Hematopoietic multipotent progenitor cell (in vitro differentiated cells): ENCODE data around the gene CHML. TPM values are rescaled to one million over a fixed set of nuclear protein-coding genes. Genes with fewer than 3 reads are reported as not detected.
A peak's percentile ranks its signal among the peaks of the same experiment; 100 is the strongest.

Source experiments
- DNase-seq, 3 donors: peaks; one replicate each; pipeline ENCODE4 v3.0.0-alpha.2; 2011 to 2015; ENCODE audit warnings: low read depth in 2 of 3, low spot score in 2 of 3
- total RNA-seq: library from RNA; depleted of rRNA; stranded (reverse); fragments of >200 nt; gene quantifications from one replicate; pipeline ENCODE4 v1.2.3, GENCODE V29; 2012

CHML gene
- total RNA-seq, 1 donor = 14.0 TPM

GRCh38 chr1:241646201-241646600, 6.0 kb upstream of the CHML start:
- DNase-seq = no peak

DNA sequence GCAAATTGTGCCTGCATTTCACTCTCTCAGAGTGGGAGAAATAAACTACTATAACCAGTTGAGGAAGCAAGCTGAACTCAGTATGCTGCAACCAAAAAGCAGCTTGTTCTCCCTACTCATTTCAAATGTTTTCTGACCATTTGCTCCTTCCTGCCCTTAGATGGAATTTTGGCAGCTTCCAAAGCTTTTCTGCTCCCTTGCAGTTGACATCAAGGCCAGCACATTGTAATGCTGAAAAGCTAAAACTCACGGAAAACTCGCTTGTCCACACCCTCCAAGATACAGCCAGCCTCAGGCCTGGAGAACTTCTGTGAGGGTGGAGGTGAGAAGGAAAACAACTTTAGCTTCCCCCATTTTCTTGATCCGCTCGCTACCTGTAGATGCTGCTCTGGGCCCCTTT, 5.0 kb upstream of the CHML start:
- no peak for DNase-seq

DNA sequence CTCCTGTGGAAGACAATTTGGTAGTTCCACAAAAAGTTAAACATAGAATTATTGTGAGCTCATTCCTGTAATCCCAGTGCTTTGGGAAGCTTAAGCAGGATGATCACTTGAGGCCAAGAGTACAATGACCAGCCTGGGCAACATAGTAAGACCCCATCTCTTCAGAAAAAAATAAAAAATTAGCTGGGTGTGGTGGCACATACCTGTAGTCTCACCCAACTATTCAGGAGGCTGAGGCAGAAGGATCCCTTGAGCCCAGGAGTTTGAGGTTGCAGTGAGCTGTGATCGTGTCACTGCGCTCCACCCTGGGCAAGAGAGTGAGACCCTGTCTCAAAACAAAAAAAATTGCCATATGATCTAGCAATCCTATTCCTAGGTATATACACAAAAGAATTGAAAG, 4.1 kb upstream of the CHML start:
- no peak for DNase-seq

DNA sequence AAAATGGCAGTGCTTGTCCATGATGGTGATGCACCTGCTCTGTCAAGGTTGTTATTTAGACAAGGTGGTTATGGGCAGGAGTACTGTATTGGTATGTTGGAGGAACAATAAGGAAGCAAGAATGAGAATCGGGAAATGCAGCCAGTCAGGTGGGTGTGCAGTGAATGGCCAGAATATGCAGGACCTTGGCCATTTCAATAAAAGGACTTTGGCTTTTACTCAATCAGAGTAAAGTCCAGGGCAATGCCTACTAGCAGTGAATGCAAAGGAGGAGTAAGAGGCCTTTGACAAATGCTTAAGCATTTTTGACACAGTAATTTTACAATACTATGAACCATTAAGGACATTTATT, 2.4 kb upstream of the CHML start:
- no peak for DNase-seq

DNA sequence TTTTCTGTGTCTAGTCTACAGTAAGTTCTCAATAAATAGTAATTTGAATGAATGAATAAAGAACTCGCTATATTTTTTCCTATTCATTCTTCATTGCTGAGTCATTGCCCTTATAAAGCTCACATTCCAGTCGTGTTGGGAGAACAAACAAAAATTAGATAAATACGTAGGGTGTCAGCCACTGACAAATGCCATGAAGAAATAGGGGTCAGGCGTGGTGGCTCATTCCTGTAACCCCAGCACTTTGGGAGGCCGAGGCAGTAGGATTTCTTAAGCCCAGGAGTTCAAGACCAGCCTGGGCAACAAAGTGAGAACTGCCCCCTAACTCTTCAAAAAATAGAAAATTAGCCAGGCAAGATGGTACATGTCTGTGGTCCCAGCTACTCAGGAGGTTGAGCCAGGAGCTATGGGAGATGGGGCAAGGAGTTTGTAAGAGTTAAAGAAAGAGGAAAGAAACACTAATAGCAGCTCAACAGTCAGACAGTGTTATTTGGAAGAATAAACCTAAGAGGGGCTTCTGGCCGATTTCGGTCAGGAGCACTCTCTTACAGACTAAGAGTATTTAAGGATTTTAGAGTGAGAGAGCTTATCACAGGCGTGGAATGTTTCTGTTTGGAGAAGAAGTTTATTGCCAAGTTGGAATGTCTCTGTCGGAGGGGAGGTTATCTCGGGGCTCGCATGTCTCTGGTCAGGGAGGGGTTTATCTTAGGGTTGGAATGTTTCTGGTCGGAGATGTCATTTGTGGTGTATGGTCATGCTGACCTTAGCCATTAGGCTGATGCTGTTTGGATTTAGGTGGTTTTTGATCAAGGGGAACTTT, 1.8 kb upstream of the CHML start:
- DNase-seq = no peak

GRCh38 chr1:241640867-241641622, 876 bp upstream of the CHML start:
- DNase-seq = no peak

GRCh38 chr1:241639623-241640148, 483 bp downstream of the CHML start:
- DNase-seq = peak in 2 of 3 donors; percentile 10 to 19

GRCh38 chr1:241638909-241639622, 1.1 kb downstream of the CHML start:
- peak in 1 of 3 donors; percentile 16 for DNase-seq

- DNase-seq = no peak
Observed at GRCh38 chr1:241638099-241638682, 2.0 kb downstream of the CHML start.

DNA sequence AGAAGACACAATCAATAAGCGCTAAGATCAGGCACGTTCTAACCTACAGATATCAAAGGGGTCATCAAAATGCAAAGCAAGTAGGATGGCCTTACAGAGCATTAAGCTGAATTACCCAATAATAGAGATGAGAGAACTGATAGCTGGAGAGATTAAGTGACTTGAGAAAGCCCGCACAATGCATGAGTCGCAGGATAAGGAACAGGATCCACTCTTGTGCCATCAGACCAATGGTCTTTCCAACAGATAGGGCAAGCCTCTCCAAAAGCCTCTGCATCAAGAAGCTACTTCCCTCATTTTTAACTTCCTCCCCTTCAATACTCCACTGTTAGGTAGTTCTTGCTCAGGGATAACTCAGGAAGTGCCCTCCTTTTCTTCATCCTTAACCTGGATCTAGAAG, 2.6 kb downstream of the CHML start:
- no peak for DNase-seq

DNA sequence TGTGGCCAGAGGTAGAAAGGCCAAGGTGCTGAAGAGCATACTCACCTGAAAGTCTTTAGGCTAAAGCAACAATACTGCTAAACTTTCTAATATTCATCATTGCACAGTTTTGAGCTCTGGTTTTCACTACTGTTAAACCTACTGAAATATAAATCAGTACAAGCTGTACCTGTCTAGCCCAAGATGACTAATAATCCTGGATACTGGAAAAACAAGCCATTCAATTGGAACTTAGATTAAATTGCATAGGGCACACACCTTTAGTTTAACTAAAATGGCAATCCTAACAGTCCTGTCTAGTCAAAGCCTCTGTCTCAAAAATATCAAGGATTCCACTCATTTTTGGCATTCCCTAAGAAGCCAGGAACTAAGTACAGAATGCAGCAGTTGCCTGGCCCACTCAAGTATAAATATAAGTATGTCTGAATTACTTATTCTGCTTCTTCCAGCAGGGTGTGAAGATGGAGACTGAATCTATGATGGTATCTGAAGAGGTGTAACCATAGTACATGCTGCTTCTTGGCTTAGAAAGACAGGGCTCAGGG, 3.1 kb downstream of the CHML start:
- no peak for DNase-seq

DNA sequence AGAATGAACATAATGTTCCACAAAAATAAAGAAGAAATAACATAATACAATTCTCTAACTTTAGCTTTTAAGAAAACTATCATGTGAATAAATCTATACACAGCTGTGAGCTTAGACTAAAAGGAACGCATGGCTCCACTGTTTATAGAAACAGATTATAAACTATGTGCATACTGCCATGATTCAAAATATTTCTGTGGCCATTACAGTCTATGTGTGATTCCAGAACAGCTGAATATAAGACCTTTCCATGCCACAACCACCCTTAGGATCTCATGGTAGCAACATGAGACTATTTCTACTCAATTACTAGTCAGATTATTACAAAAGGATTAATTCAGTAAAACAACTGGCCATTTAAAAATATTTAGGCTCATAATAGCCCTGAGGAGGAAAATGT, 3.9 kb downstream of the CHML start:
- DNase-seq = no peak

DNA sequence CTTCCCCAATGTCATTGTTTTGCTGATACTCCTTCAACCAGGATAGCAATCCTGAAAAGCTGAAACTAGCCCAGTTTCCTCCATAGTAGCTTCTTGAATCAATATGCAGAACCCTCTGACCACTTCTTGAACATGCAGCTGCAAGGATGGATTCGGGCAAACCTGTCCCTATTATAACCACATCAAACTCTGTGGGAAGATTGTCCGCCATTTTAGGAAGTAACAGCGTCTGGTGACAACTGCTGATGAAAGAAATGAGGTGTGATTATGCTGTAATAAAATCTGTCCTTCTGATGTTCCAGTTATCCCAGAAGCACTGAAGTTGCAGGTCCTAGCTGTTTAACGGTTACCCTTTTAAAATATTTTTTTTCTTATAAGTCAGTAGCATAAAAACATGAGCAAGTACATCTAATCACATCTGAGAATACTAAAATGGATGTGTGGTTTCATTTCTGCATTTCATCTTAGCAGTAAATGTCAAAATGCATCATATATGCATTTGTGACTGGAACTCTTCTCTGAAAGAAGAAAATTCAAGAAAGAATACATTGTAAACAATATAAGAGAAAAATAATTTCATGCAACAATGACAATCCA, 4.5 kb downstream of the CHML start:
- DNase-seq = no peak

DNA sequence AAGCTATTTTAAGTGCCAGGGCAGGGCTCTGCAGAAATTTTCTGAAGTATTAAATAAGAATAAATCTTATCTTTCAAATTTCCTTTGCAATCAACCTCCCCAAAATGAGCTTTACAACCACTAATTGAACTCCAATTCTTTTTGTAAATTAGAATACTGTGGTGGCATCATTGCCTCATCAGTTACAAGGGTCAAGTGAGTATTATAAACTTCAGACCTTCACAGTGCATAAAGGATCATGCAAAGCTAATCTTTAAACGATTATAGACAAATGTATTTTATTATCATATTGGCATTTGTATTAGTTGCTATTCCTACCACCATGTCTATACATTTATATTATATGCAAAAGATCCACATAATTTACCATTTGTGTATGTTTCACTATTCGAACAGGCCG, 7.2 kb downstream of the CHML start:
- DNase-seq = no peak

DNA sequence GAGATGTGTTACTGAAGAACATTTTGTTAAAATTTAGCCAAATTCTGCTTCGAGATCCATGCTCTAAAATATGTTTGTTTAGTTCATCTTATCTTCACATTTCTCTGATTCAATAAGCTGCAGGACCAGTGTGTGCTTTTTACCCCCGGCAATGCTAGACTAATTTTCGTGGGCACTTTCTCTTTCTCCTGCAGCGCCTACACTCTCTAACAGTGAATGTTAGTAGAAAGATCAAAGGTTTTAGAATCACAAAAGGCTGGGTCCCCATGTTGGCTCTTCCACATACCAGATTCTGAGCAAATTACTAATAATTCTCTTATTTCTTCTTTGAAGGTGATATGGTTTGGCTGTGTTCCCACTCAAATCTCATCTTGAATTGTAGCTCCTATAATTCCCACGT, 8.5 kb downstream of the CHML start:
- DNase-seq = no peak

DNA sequence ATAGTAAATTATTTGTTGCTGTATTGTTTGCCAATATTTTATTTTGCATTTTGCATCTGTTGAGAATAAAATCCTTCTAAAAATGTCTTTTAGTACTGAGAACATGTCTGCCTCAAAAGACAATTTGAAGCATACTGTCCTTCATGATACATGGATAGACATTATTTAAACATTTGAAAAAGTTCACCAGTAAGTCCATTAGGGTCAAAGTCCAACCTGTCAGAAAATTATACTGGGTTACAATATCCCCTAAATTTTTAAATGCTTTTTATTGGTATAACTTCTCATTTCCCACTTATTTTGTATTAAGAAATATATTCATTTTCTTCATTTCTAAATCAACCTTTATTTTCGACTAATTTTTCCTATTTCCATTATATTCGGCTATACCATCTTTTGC, 9.3 kb downstream of the CHML start:
- DNase-seq = no peak

GRCh38 chr1:241630476-241630875, 9.7 kb downstream of the CHML start:
- DNase-seq = no peak

GRCh38 chr1:241630005-241630404, 10.2 kb downstream of the CHML start:
- DNase-seq = no peak

DNA sequence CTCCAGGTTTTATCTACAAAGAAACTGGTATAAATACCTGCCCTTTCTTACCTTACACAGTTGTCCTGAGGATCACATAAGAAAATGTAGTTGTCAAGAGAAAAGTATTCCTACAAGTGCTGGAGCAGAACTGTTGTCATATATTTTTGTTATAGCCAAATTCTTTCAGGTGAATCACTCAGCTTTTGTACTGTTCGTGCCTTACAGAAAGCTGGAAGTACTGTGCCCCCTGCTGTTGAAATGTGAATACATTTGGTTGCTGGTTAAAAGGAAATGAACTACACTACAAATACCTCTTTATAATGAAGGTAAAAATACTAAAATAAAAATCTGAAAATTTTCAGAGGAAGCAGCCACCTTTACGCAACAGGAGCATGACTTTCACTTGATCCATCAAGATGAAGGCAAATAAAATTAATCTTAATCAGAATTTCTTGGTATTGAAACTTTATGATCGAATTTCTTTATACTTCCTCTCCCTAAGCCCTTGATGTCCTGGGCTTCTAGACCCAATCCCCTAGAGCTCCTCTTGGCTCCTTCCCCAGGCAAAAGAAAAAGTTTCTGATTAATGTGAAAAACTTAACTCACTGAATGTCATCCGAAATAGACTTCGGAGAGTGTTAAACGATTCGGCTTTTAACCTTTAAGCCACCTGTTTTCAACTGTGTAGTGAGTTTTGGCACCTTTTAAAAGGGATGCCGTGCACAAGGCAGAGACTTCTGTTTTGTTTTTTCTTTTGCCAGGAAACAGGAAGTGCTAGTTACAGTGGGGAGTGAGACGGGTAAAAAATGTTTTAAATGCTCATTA, 12.5 kb downstream of the CHML start:
- DNase-seq = peak in 2 of 3 donors; percentile 71 to 84
